CD4-positive, alpha-beta T cell treated with Interleukin-10 for 1 hour (primary cell): ENCODE results near the gene ERCC2.
"Not testable (repeated sequence)": the region's sequence is repeated elsewhere in the genome, so short reads cannot be mapped to it uniquely, and the experiment has no call there.

Experiments used
- DNase-seq: peaks from one replicate; pipeline ENCODE4 v3.0.0-alpha.2; 2020

The ERCC2 gene

DNA sequence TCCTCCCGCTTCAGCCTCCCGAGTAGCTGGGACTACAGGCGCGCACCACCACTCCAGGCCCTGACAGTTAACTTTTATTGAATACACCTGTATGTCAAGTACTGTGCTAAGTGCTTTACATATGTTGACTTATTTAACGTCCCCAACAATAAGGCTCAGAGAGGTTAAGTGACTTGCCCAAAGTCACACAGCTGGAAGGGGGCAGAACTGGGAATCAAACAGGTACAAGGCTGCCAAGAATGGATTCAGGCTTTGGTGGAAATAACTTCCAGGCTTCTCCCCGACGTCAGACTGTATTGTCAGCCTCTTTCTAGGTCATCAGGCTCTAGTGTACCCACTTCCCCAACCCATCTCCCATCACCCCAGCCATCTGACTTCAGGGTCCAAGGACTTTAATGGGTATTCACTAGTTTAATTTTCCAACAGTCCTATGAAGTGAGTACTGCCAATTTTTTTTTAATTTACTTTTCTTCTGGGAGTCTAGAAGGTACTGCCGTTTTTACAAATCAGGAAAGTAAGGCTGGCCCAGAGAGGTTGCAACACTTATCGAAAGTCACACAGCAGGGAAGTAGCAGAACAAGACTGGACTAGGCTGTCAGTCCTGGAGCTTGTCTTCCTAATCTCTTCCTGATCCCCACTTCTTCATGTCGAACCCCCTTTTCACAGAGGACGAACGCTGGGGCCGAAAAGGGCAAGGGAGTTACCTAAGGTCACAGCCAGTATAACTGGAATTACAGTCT, 42.8 kb downstream of the ERCC2 start:
- DNase-seq = no peak

DNA sequence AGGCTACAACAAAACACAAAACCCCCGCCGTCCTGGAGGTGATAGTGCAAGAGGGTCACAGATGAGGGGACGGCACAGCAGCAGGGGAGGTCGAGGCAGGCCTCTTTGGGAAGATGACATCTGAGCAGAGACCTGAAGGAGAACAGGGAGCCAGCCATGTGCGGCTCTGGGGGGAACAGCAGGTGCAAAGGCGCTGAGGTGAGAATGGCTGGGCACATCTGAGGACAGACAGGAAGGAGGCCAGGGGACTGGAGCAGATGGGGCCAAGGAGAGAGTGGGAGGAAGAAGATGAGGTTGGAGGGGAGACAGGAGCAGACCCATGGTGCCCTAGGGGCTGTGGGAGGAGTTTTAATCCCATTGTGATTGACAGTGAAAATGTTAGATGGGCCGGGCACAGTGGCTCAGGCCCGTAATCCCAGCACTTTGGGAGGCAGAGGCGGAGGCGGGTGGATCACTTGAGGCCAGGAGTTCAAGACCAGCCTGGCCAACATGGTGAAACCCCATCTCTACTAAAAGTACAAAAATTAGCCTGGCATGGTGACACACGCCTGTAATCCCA, 45.9 kb downstream of the ERCC2 start:
- no peak for DNase-seq

DNA sequence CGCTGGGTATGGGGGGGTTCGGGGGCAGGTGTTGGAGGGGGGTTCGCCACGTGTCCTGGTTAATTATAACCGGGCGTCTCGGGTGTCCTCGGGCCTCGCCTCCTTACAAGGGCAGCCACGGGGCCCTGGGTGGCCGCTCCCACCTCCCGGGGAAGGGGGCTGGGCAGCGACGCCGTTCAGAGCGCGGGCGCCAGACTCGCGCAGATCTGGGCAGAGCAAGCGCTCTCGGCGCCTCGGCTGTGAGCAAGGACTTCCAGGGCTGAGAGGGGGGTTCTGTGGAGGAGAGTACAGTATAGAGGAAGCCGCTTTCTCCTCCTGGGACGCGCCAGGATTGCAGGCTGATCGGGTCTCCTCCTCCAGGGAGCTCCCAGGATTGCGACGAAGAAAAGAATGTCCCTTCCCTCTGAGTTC, 46.7 kb downstream of the ERCC2 start:
- no peak for DNase-seq

- DNase-seq = no peak
Measured at GRCh38 chr19:45322744-45323281, 47.6 kb downstream of the ERCC2 start, which contains the start of gene CKM. CKM (minus strand) TSS chr19:45322875; CDS start chr19:45319713, 3,162 bp downstream.

DNA sequence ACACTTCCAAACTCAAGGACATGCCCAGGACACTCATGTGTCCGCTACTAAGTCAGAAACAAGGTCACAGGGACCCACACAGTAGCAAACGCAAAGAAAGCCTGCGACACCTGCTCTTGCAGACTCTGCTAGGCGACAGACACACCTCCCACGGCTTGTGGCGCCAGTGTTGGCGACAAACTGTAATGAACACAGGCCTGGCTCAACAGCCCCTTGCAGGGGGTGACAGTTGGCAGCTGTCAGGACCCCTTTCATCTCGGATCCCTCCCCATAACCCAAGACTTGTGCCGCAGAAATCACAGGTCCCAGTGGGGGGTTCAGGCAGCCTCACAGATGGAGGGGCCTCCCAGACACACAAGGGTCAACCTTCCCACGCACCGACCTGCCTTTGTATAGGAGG, 48.1 kb downstream of the ERCC2 start:
- DNase-seq = no peak

GRCh38 chr19:45321848-45322247, 48.5 kb downstream of the ERCC2 start:
- DNase-seq = no peak

DNA sequence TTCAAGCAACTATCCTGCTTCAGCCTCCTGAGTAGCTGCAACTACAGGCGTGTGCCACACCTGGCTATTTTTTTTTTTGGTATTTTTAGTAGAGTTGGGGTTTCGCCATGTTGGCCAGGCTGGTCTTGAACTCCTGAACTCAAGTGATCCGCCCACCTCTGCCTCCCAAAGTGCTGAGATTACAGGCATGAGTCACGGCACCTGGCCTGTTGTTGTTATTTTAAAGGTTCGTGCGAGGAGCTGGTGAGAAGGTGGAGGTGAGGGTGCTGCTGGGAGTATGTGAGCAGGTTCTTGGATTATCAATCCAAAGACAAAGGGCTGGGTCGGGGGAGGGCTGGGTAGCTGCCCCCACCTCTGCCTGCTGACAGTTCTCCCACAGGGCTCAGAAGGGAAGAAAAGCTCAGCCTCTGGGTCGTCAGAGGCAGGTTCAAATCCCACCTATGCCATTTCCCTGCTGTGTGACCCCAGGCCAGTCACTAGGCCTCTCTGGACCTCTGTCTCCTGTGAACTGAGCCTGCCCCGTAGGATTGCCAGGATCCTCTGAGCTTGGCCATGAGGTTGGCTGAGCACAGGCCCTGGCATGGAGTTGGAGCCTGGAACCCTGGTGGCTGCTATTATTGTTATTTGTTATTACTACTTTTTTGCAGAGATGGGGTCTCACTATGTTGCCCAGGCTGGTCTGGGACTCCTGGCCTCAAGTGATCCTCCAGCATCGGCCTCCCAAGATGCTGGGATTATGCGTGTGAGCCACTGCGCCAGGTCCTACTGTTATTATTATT, 49.2 kb downstream of the ERCC2 start:
- DNase-seq = no peak

DNA sequence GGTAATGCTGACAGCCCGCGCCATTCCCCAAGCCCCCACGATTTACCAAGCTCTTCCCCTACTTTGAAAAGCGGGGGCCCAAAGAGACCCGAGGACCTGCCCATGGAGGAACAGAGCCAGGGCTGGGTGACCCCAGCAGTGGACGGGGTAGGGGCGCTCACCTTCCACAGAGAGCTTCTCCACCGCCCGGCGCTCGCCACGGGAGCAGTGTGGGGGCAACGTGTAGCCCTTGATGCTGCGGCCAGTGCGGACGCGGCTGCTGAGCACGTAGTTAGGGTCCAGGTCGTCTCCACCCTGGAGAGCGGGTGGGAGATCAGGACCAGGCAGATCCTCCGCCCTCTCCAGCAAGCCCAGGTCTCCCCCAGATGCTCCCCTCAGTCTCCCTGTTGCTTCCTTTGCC, 55.1 kb downstream of the ERCC2 start:
- DNase-seq = no peak

GRCh38 chr19:45314708-45315245, 55.6 kb downstream of the ERCC2 start:
- no peak for DNase-seq

GRCh38 chr19:45312285-45312684, 58.1 kb downstream of the ERCC2 start:
- DNase-seq = not testable (repeated sequence)

DNA sequence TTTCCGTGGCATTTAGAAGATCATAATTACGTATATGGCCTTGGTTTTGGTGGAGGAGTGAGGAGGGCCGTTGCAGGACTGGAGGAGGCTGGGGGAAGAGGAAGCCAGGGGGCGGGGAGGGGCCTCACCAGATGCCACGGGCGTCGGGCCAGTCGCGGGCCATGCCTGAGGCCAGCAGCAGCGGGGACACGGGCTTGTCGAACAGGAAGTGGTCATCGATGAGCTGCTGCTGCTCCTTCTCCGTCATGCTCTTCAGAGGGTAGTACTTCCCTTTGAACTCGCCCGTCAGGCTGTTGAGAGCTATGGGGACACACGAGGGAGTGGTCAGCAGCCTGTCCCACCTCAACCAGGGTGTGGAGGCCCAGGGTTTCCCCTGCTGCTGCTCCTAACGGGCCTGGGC, 58.8 kb downstream of the ERCC2 start:
- DNase-seq = no peak

GRCh38 chr19:45309322-45309721, 61.1 kb downstream of the ERCC2 start:
- not testable (repeated sequence) for DNase-seq

DNA sequence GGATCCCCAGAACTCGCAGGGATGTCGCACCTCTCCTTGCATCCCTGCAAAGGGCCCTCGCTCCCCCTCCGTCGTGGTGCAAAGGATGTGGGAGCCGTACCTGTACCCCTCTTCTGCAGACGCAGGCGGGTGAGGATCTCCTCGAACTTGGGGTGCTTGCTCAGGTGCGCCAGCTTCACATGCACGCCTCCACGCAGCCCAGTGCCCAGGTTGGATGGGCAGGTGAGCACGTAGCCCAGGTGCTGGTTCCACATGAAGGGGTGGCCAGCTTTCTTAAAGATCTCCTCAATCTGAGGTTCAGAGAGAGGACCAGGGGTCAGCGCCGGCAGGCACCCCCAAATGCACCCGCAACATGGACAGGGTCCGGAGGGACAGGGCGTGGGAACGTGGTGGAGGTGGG, 63.0 kb downstream of the ERCC2 start:
- no peak for DNase-seq

DNA sequence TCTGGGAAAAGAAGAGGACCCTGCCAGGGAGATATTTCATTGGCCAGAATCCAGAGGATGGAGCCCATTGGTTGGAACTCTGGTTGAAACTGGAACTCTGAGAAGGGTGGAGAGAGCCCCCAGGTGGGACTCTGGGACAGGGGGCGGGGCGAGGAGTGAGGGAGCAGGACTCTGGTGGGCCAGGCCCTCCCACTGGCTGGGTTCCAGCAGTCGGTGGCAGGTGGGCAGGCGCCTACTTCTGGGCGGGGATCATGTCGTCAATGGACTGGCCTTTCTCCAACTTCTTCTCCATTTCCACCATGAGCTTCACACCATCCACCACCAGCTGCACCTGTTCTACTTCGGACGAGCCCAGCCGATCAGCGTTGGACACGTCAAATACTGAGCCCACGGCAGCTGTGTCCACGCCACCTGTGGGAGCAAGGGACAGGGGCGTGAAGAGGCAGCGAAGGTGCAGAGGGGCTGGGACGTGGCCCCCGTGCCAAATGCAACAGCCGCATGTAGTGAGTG, 63.8 kb downstream of the ERCC2 start:
- no peak for DNase-seq

- DNase-seq = no peak
Measured at GRCh38 chr19:45306040-45306439, 64.3 kb downstream of the ERCC2 start.

DNA sequence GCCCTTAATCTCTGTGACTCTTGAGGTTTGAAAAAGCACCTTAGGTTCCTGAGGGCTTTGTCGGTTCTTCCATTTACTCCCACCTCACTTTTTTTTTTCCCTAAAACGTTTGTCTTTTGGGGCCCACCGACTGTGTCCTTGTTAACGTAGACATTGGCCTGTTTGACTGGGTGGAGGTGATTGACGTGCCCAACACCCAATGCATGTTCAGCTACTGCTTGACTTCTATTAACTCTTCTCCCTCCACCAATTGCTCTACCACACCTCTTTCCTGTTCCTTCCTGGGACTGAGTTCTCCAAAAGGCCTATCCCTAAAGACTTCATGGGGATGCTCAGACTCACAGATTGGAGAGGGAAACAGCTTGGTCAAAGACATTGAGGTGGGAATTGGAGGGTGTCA, 65.0 kb downstream of the ERCC2 start:
- no peak for DNase-seq

DNA sequence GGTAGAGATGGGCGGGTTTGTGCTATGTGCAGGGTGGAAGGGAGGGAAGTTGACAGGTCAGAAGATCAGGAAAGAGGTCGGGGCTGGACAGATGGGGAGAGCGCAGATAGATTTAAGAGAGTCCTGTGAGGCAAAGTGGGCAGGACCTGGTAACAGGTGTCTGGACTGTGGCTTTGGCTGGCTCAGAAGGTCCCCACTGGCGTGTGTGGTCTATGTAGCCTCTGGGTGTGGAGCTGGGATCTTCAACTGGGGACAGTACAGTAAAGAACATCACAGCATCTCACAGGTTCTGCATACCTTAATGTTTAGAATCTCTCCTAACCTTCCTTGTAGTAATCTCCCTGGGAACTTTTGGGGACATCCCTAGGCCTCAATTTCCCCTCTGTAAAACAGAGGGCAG, 65.4 kb downstream of the ERCC2 start:
- DNase-seq = no peak

DNA sequence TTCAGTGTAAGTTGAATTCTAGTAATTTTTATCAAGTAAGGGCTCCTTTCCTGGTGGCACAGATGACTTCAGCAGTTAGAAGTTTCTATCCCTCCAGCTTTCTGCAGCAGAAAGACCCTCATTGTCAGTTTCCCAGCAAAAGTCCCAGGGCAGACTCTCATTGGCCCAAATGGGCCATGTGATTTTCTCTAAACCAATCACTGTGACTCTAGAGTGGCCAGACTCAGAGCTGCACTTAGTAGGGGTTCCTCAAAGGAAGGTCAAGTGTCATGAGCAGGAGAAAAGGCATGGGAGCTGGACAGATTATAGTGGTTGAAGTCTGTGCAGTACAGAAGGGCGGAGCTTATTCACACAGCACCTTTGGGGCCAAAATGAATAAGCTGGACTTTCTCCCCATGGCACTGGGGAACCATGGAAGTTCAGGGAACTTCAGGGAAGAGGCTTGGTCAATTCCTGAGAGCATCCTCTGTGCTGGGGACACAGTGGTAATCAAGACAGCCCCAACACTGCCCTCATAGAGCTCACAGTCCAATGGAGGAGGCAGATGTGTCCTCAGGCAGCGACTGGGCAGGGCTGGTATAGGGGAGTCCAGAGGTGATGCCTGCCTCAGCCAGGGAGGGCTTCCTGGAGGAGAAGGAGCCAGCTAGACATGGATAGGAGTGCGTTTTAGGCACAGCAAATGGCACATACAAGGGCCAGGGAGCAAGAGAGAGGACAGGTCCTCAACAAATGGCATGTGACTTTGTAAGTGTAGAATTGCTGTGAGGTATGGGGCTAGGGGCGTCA, 66.0 kb downstream of the ERCC2 start:
- no peak for DNase-seq

- DNase-seq = no peak
Measured at GRCh38 chr19:45303269-45304060, 66.9 kb downstream of the ERCC2 start.

DNA sequence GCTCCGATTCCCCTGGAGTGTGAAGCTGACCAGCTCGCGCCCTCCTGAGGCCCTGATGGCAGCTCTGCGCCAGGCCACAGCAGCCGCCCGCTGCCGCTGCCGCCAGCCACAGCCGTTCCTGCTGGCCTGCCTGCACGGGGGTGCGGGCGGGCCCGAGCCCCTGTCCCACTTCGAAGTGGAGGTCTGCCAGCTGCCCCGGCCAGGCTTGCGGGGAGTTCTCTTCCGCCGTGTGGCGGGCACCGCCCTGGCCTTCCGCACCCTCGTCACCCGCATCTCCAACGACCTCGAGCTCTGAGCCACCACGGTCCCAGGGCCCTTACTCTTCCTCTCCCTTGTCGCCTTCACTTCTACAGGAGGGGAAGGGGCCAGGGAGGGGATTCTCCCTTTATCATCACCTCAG, 68.0 kb downstream of the ERCC2 start:
- DNase-seq = no peak
